Gastroesophageal sphincter (tissue), 4 donors: ENCODE measurements around the gene SOCS3. TPM values are rescaled to one million over a fixed set of nuclear protein-coding genes. Genes with fewer than 3 reads are reported as not detected.

Experiments
- ATAC-seq: fragments of 150-250 bp; one replicate; pipeline ENCODE4 v1.9.1; 2016; ENCODE audit warnings: mild to moderate bottlenecking, moderate library complexity
- H3K27ac ChIP-seq, 4 donors: fragments of 200-600 bp; sonication (generic) in 3 of 4; 1 replicate in 3 of 4; 2 replicates in 1 of 4; pipeline ENCODE4 v1.5.1; 2016 to 2019
- H3K27me3 ChIP-seq: fragments of 200-600 bp; sonication (generic); one replicate; pipeline ENCODE4 v1.5.1; 2019
- H3K36me3 ChIP-seq, 2 donors: fragments of 200-600 bp; sonication (generic); one replicate each; pipeline ENCODE4 v1.5.1; 2019; ENCODE audit warnings: control low read depth in 1 of 2
- H3K4me1 ChIP-seq, 3 donors: fragments of 200-600 bp; sonication (generic); 1 replicate in 2 of 3; 2 replicates in 1 of 3; pipeline ENCODE4 v1.5.1; 2016 to 2019; ENCODE audit warnings: control low read depth in 2 of 3
- H3K4me3 ChIP-seq, 2 donors: fragments of 200-600 bp; sonication (generic); one replicate each; pipeline ENCODE4 v1.5.1; 2019; ENCODE audit warnings: mild to moderate bottlenecking in 1 of 2, moderate library complexity in 1 of 2
- H3K9me3 ChIP-seq, 3 donors: fragments of 200-600 bp; sonication (generic); one replicate each; pipeline ENCODE4 v1.5.1; 2017 to 2019; ENCODE audit warnings: control low read depth in 2 of 3
- EP300 ChIP-seq: sonication (generic); formaldehyde crosslinking; IDR thresholded peaks from one replicate; pipeline ENCODE4 v1.6.1; 2017; ENCODE audit warnings: antibody characterized with exemption, mild to moderate bottlenecking
- POLR2A ChIP-seq, 2 donors: fragments of 450-650 bp; IDR thresholded peaks; one replicate each; pipeline ENCODE4 v1.6.1; 2017; ENCODE audit warnings: antibody characterized with exemption in 2 of 2, mild to moderate bottlenecking in 2 of 2, moderate library complexity in 1 of 2
- POLR2AphosphoS5 ChIP-seq: sonication (generic); formaldehyde crosslinking; IDR thresholded peaks from one replicate; pipeline ENCODE4 v1.6.1; 2017; ENCODE audit warnings: antibody characterized with exemption
- WGBS, 2 donors: methylation state at CpG; one replicate each; pipeline ENCODE4 v1.1.5; 2018; ENCODE audit warnings: low coverage in 1 of 2; 5-methylcytosine and 5-hydroxymethylcytosine counted together
- total RNA-seq, 4 donors: library from RNA; depleted of rRNA; stranded (reverse); fragments of >200 nt; gene quantifications; one replicate each; pipeline ENCODE4 v1.1.0, GENCODE V29; 2016
- TF ChIP-seq, protein P1 (sequence below), 4 experiments: fragments of 200-600 bp in 2 of 4; fragments of 450-650 bp in 2 of 4; sonication (generic) in 1 of 4; IDR thresholded peaks; one replicate each; pipeline ENCODE4 v1.5.1; 2017 to 2019; ENCODE audit warnings: antibody characterized with exemption in 4 of 4, mild to moderate bottlenecking in 2 of 4, moderate library complexity in 2 of 4

Gene SOCS3
- total RNA-seq, 4 donors from 2014 or later, result 11.5 to 423 (median 38.2) TPM

DNA sequence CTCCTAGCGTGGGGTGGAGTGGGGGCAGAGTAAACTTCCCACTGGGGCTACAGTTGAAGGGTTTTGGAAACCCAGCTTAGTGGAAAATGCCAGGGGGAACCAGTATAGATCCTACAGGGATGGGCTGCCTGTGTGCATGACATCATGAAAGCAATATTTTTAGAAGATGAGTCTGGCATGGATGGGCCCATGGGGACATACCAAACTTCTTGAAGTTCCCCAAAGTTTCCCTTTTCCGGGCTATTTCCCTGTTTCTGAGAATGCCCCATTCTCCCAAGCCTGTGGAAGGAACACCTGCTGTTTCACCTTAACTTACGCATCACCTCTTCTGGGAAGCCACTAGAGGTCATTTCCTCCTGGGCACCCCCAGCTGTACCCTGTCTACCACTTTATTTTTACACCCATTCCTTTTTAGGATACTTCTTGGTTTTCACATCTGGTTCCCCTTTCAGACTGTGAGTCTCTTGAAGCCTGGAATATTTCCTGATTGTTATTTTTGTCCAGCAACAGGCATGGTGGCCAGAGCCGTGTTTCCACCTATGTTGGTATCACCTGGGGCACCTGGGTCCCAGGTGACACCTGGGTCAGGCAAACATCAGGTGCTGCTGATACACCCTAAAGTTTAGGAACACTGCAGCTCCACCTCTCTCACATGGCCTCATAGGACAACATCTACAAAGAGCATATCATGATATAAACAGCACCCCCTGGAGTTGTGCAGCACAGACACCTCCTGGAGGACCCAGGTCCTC lies 9.8 kb downstream of the SOCS3 start:
- H3K9me3 ChIP-seq, result no peaks in the 10 kb centered on the region
- WGBS, 2 donors, result 60 to 65% methylated on average over 4 of the region's 4 CpGs
- peak overlapping the region in 2 of 4 donors; percentile 19 to 94 for H3K27ac ChIP-seq
- no peaks in the 10 kb centered on the region for H3K27me3 ChIP-seq
- no peak for ATAC-seq
- no peak overlapping the region for H3K4me3 ChIP-seq
- peaks cover 12 to 72% (median 27%) of the 10 kb centered on the region in 3 donors for H3K4me1 ChIP-seq
- TF ChIP-seq, protein P1, sequence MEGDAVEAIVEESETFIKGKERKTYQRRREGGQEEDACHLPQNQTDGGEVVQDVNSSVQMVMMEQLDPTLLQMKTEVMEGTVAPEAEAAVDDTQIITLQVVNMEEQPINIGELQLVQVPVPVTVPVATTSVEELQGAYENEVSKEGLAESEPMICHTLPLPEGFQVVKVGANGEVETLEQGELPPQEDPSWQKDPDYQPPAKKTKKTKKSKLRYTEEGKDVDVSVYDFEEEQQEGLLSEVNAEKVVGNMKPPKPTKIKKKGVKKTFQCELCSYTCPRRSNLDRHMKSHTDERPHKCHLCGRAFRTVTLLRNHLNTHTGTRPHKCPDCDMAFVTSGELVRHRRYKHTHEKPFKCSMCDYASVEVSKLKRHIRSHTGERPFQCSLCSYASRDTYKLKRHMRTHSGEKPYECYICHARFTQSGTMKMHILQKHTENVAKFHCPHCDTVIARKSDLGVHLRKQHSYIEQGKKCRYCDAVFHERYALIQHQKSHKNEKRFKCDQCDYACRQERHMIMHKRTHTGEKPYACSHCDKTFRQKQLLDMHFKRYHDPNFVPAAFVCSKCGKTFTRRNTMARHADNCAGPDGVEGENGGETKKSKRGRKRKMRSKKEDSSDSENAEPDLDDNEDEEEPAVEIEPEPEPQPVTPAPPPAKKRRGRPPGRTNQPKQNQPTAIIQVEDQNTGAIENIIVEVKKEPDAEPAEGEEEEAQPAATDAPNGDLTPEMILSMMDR (IDR thresholded peaks at IDR 0.05), result no peak
- TF ChIP-seq POLR2A (IDR thresholded peaks at IDR 0.05), result no peak
- TF ChIP-seq EP300, result no peak
- TF ChIP-seq POLR2AphosphoS5, result no peak
- no peaks in the 10 kb centered on the region for H3K36me3 ChIP-seq

DNA sequence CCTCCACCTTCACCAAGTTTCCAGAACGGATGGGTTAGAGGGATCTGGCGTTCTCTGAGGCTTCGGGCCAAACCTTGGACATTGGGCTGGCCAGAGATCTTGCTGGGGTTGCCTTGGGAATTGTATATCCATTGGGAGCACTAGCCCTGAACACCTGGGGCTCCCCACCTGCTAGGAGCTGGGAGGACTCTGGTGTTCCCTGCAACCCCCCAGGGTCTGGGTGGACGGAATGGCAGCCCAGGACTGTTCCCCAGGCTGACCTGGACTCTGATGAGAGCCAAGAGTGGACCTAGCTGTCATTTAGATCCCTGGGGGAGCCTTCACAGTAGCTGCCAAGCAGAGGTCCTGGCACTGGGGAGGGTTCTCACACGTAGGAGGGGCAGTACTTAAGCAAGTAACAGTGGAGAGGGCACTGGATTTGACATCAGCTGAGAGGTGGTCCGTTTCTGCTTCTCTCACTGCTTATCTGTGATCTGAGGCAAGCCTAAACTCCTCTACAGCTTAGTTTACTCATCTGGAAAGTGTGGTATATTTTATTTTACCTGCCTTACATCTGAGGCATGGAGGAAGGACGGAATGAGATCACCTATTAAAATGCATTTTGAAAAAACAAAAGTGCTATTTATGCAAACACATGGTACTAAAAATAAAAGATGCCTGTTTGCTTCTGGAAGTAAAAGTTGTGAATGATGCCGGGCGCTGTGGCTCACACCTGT lies 11.7 kb downstream of the SOCS3 start:
- Histone ChIP-seq H3K27me3 (no peaks in the 10 kb centered on the region), H3K36me3 (no peaks in the 10 kb centered on the region), H3K4me1 (peaks cover 15 to 72% (median 26%) of the 10 kb centered on the region in 3 donors), H3K9me3 (no peaks in the 10 kb centered on the region), H3K27ac (no peak overlapping the region), H3K4me3 (no peak overlapping the region)
- TF ChIP-seq POLR2AphosphoS5 (no peak), EP300 (no peak), POLR2A (IDR thresholded peaks at IDR 0.05) (no peak)
- 79 to 92% methylated on average over 2 to 5 of the region's 9 CpGs for WGBS, 2 donors
- ATAC-seq, result no peak

DNA sequence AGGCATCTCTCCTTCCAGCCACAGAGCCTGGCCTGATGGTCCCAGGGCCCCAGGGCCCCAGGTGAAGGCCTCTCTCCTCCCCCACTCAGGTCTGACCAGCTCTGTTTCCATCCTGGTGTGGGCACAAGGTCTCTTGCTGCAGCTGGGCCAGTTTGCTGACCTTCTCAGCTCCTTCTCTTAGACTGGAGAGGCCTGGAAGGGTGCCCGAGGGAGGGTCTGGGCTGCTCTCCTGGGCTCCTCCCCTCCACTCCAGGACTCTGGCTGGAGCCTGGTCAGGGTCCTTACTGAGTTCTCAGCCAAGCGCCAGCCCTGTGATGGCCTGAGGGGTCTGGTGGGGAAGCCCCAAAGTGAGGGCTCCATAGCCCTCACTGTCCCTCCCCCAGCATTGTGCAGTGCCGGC lies 12.4 kb downstream of the SOCS3 start:
- 83% methylated on average over 3 of the region's 3 CpGs; no CpG with 5 or more reads in 1 of the 2 donors for WGBS, 2 donors
- Histone ChIP-seq H3K4me3 (no peak overlapping the region), H3K27ac (no peak overlapping the region), H3K27me3 (no peaks in the 10 kb centered on the region), H3K9me3 (no peaks in the 10 kb centered on the region), H3K4me1 (peaks cover 14 to 72% (median 32%) of the 10 kb centered on the region in 3 donors), H3K36me3 (no peaks in the 10 kb centered on the region)
- no peak for ATAC-seq
- TF ChIP-seq EP300 (no peak), POLR2AphosphoS5 (no peak), POLR2A (IDR thresholded peaks at IDR 0.05) (no peak)
- TF ChIP-seq, protein P1 (IDR thresholded peaks at IDR 0.05), result no peak

DNA sequence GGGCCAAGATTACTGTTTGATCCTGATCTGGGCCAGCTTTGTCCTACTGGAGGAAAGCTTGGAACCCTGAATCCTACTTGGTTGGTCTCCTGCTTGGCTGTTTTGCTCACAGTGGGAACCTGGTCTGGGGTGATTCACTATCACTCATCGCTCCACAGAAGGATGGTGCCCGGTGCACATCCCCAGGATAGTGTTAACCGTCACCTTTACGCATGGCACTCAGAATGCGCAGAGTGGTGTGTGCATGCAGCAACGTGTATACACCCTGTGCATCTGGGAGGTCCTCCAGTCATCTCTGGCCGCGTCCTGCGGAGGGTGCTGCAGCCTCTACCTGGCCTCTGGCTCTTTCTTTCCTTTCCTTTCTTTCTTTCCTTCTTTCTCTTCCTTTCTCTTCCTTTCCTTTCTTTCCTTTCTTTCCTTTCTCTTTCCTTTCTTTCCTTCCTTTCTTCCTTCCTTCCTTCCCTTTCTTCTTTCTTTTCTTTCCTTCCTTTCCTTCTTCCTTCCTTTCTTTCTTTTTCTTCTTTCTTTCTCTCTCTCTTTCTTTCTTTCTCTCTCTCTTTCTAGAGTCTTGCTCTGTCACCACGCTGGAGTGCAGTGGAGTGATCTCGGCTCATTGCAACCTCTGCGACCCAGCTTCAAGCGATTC lies 13.1 kb downstream of the SOCS3 start:
- ATAC-seq, result no peak
- Histone ChIP-seq H3K4me1 (peaks cover 7 to 72% (median 29%) of the 10 kb centered on the region in 3 donors), H3K36me3 (no peaks in the 10 kb centered on the region), H3K27me3 (no peaks in the 10 kb centered on the region), H3K9me3 (no peaks in the 10 kb centered on the region), H3K27ac (no peak overlapping the region), H3K4me3 (no peak overlapping the region)
- 94 to 95% methylated on average over 7 to 13 of the region's 13 CpGs for WGBS, 2 donors
- TF ChIP-seq, protein P1 (IDR thresholded peaks at IDR 0.05), result no peak
- no peak for TF ChIP-seq POLR2A (IDR thresholded peaks at IDR 0.05)
- no peak for TF ChIP-seq POLR2AphosphoS5
- no peak for TF ChIP-seq EP300

DNA sequence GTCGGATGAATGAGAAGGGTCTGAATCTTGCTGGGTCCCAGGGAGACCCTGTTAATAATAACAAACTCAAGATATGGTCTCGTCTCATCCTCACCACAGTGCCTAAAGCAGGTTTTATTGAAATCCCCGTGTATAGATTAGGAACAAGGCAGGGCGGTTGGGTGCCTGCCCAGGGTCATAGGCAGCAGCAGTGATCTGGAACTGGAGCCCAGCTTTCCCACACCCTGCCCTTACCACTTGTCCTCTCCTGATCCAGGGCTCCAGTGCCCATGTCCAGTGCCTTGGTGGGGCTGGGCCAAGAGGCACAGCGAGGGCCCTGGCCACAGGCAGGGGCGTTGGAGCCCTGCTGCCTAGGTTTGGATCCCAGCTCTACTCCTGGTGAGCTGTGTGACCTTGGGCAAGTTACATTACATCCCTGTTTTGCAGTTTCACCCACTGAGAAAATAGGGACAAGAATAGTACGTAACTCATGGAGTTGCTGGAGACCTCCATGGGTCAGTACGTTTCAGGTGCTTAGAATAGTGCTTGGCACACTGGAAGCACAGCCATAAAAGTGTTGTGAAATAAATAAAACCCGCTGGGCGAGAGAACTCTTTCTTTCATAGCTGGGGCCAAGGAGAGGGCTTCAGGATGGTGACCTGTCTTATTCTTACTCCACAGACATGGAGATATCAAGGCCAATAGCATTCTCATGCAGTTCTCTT lies 13.9 kb downstream of the SOCS3 start:
- no peaks in the 10 kb centered on the region for H3K9me3 ChIP-seq
- H3K27me3 ChIP-seq, result no peaks in the 10 kb centered on the region
- no peak overlapping the region for H3K4me3 ChIP-seq
- H3K27ac ChIP-seq, result peak overlapping the region in 2 of 4 donors; percentile 39 to 53
- no peaks in the 10 kb centered on the region for H3K36me3 ChIP-seq
- WGBS, 2 donors, result 96% methylated on average over 4 to 6 of the region's 10 CpGs
- TF ChIP-seq POLR2A (IDR thresholded peaks at IDR 0.05), result no peak
- TF ChIP-seq EP300, result no peak
- TF ChIP-seq POLR2AphosphoS5, result no peak
- TF ChIP-seq, protein P1 (IDR thresholded peaks at IDR 0.05), result no peak
- ATAC-seq, result no peak
- peaks cover 5 to 72% (median 29%) of the 10 kb centered on the region in 3 donors for H3K4me1 ChIP-seq
